Smooth muscle cell (in vitro differentiated cells): ENCODE measurements around the gene HCRTR1. TPM values are rescaled to one million over a fixed set of nuclear protein-coding genes. Genes with fewer than 3 reads are reported as not detected.

Experiments
- DNase-seq: peaks from one replicate; lab custom pipeline; 2025; ENCODE audit not compliant: unreplicated experiment; lab: John Stamatoyannopoulos, UW
- H2AFZ ChIP-seq: fragments of 200-600 bp; sonication (generic); 2 replicates; pipeline ENCODE4 v1.6.0; 2016; ENCODE audit warnings: antibody characterized with exemption, low read depth, mild to moderate bottlenecking
- H3F3A ChIP-seq: fragments of 200-600 bp; sonication (generic); 2 replicates; pipeline ENCODE4 v1.6.0; 2017; ENCODE audit warnings: antibody characterized with exemption, low read depth
- H3K27ac ChIP-seq: fragments of 200-600 bp; sonication (generic); 2 replicates; pipeline ENCODE4 v1.5.1; 2016; ENCODE audit warnings: low read depth, mild to moderate bottlenecking
- H3K27me3 ChIP-seq: fragments of 200-600 bp; sonication (generic); 2 replicates; pipeline ENCODE4 v1.6.1; 2016; ENCODE audit warnings: low read depth, mild to moderate bottlenecking
- H3K36me3 ChIP-seq: fragments of 200-600 bp; sonication (generic); 2 replicates; pipeline ENCODE4 v1.5.1; 2016; ENCODE audit warnings: low read depth
- H3K4me1 ChIP-seq: fragments of 200-600 bp; sonication (generic); 2 replicates; pipeline ENCODE4 v1.5.1; 2016; ENCODE audit warnings: low read depth
- H3K4me2 ChIP-seq: fragments of 200-600 bp; sonication (generic); 2 replicates; pipeline ENCODE4 v1.6.0; 2016; ENCODE audit warnings: mild to moderate bottlenecking
- H3K4me3 ChIP-seq: fragments of 200-600 bp; sonication (generic); 2 replicates; pipeline ENCODE4 v1.5.1; 2016; ENCODE audit warnings: mild to moderate bottlenecking
- H3K79me2 ChIP-seq: fragments of 200-600 bp; sonication (generic); 2 replicates; pipeline ENCODE4 v1.6.0; 2016; ENCODE audit warnings: low read depth, mild to moderate bottlenecking
- H3K9ac ChIP-seq: fragments of 200-600 bp; sonication (generic); 2 replicates; pipeline ENCODE4 v1.6.0; 2016; ENCODE audit warnings: low read depth
- H3K9me3 ChIP-seq: fragments of 200-600 bp; sonication (generic); replicated peaks from 2 replicates; pipeline ENCODE4 v1.5.1; 2016; ENCODE audit warnings: low read depth
- H4K20me1 ChIP-seq: fragments of 200-600 bp; sonication (generic); 2 replicates; pipeline ENCODE4 v1.6.0; 2016; ENCODE audit warnings: low read depth
- WGBS: methylation state at CpG from one replicate; pipeline ENCODE4 v1.1.7; 2016; ENCODE audit warnings: low lambda C conversion rate; 5-methylcytosine and 5-hydroxymethylcytosine counted together
- polyA plus RNA-seq: library from polyadenylated mRNA; unstranded; fragments of >200 nt; fragmentation: Nextera tagmentation; extraction: Ambion mirVana; gene quantifications from 2 replicates; pipeline ENCODE4 v1.2.1, GENCODE V29; 2016
- total RNA-seq: library from RNA; depleted of rRNA; stranded (reverse); fragments of >200 nt; gene quantifications from 2 replicates; pipeline ENCODE4 v1.2.3, GENCODE V29; 2014
- TF ChIP-seq, protein P1 (sequence below): fragments of 200-600 bp; sonication (generic); IDR thresholded peaks from 2 replicates; pipeline ENCODE4 v1.5.1; 2017; ENCODE audit warnings: borderline replicate concordance, mild to moderate bottlenecking, antibody characterized with exemption; ENCODE audit not compliant: insufficient read depth, poor library complexity, severe bottlenecking

Gene HCRTR1
- total and polyA plus RNA-seq, 2 experiments from 2014 or later: 2.0 TPM; not detected in 1

DNA sequence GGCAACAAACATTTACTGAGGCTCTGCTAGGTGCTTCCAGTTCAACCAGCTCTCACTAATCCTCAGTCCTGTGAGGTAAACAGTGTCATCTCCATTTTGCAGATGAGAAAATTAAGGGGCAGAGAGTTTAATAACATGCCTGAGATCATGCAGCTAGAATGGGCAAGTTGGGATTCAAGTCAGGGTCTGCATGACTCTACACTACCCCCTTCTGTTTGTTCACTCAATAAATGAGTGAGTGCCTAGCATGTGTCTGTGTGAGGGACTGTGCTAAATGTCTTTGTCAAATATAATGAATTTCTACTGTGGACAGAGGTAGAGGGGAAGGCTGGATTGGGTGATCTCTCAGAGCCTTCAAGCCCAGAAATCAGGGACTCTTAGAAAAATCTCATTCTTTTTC is 22.7 kb downstream of the HCRTR1 start:
- TF ChIP-seq, protein P1, sequence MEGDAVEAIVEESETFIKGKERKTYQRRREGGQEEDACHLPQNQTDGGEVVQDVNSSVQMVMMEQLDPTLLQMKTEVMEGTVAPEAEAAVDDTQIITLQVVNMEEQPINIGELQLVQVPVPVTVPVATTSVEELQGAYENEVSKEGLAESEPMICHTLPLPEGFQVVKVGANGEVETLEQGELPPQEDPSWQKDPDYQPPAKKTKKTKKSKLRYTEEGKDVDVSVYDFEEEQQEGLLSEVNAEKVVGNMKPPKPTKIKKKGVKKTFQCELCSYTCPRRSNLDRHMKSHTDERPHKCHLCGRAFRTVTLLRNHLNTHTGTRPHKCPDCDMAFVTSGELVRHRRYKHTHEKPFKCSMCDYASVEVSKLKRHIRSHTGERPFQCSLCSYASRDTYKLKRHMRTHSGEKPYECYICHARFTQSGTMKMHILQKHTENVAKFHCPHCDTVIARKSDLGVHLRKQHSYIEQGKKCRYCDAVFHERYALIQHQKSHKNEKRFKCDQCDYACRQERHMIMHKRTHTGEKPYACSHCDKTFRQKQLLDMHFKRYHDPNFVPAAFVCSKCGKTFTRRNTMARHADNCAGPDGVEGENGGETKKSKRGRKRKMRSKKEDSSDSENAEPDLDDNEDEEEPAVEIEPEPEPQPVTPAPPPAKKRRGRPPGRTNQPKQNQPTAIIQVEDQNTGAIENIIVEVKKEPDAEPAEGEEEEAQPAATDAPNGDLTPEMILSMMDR: no peak
- H3K4me1 ChIP-seq: peaks cover 16% of the 10 kb centered on the region
- peak overlapping the region; percentile 71 for H3K4me2 ChIP-seq
- no peak for DNase-seq
- H3K36me3 ChIP-seq: no peaks in the 10 kb centered on the region
- H3F3A ChIP-seq: peaks cover 20% of the 10 kb centered on the region
- no peaks in the 10 kb centered on the region for H3K9me3 ChIP-seq
- H3K27me3 ChIP-seq: no peaks in the 10 kb centered on the region
- H4K20me1 ChIP-seq: peaks cover 39% of the 10 kb centered on the region
- no peak overlapping the region for H3K9ac ChIP-seq
- no peak overlapping the region for H2AFZ ChIP-seq
- H3K79me2 ChIP-seq: peaks cover 70% of the 10 kb centered on the region
- H3K4me3 ChIP-seq: no peak overlapping the region
- peak overlapping the region; percentile 81 for H3K27ac ChIP-seq

GRCh38 chr1:31640964-31641363 is 23.5 kb downstream of the HCRTR1 start:
- TF ChIP-seq, protein P1: no peak
- H3K79me2 ChIP-seq: peaks cover 63% of the 10 kb centered on the region
- peak overlapping the region; percentile 81 for H3K27ac ChIP-seq
- no peaks in the 10 kb centered on the region for H3K9me3 ChIP-seq
- H3K27me3 ChIP-seq: no peaks in the 10 kb centered on the region
- no peak overlapping the region for H3K4me2 ChIP-seq
- H2AFZ ChIP-seq: no peak overlapping the region
- no peak overlapping the region for H3K9ac ChIP-seq
- 80% methylated on average over 4 of the region's 4 CpGs for WGBS
- H3F3A ChIP-seq: peaks cover 20% of the 10 kb centered on the region
- peaks cover 19% of the 10 kb centered on the region for H3K4me1 ChIP-seq
- peaks cover 31% of the 10 kb centered on the region for H4K20me1 ChIP-seq
- H3K4me3 ChIP-seq: no peak overlapping the region
- H3K36me3 ChIP-seq: no peaks in the 10 kb centered on the region
- DNase-seq: no peak

- H2AFZ ChIP-seq: no peak overlapping the region
- peaks cover 20% of the 10 kb centered on the region for H3F3A ChIP-seq
- no peak for DNase-seq
- peaks cover 17% of the 10 kb centered on the region for H4K20me1 ChIP-seq
- H3K27me3 ChIP-seq: no peaks in the 10 kb centered on the region
- H3K79me2 ChIP-seq: peaks cover 49% of the 10 kb centered on the region
- H3K4me1 ChIP-seq: peaks cover 19% of the 10 kb centered on the region
- no peaks in the 10 kb centered on the region for H3K36me3 ChIP-seq
- H3K4me2 ChIP-seq: no peak overlapping the region
- no peak overlapping the region for H3K9ac ChIP-seq
- 80% methylated on average over 4 of the region's 4 CpGs for WGBS
- H3K4me3 ChIP-seq: no peak overlapping the region
- TF ChIP-seq, protein P1: no peak
- peak overlapping the region; percentile 10 for H3K27ac ChIP-seq
- H3K9me3 ChIP-seq: no peaks in the 10 kb centered on the region
These were observed 24.9 kb downstream of the HCRTR1 start for GRCh38 chr1:31642366-31642765.

- over 99% methylated on average over 3 of the region's 3 CpGs for WGBS
- Histone ChIP-seq H2AFZ (no peak overlapping the region), H3K27me3 (no peaks in the 10 kb centered on the region), H3K4me2 (no peak overlapping the region), H3K9ac (no peak overlapping the region), H3K36me3 (no peaks in the 10 kb centered on the region), H3K27ac (peak overlapping the region; percentile 10), H3K4me1 (peaks cover 19% of the 10 kb centered on the region), H3F3A (peaks cover 20% of the 10 kb centered on the region), H3K4me3 (no peak overlapping the region), H4K20me1 (peaks cover 14% of the 10 kb centered on the region), H3K79me2 (peaks cover 43% of the 10 kb centered on the region), H3K9me3 (no peaks in the 10 kb centered on the region)
- TF ChIP-seq, protein P1: no peak
- no peak for DNase-seq
These were observed 25.4 kb downstream of the HCRTR1 start for GRCh38 chr1:31642897-31643296.
